Activated CD4-positive, alpha-beta T cell treated with anti-CD3 and anti-CD28 coated beads, Interleukin-2, amount 10 ng/mL, durations not matched to agents 24 days and 14 days (primary cell): Measurements from ENCODE around the gene PDE3A. TPM values are rescaled to one million over a fixed set of nuclear protein-coding genes. Genes with fewer than 3 reads are reported as not detected.

Experiments used
- DNase-seq: peaks from one replicate; pipeline ENCODE4 v3.0.0; 2022
- H3K27ac Mint-ChIP-seq: one replicate; pipeline ENCODE4 v1.8.0; 2022; ENCODE audit warnings: mild to moderate bottlenecking, mixed read lengths
- H3K27me3 Mint-ChIP-seq: one replicate; pipeline ENCODE4 v1.8.0; 2022; ENCODE audit warnings: mixed read lengths
- H3K36me3 Mint-ChIP-seq: one replicate; pipeline ENCODE4 v1.8.0; 2022; ENCODE audit warnings: low read depth, mild to moderate bottlenecking, mixed read lengths
- H3K4me1 Mint-ChIP-seq: one replicate; pipeline ENCODE4 v1.8.0; 2021; ENCODE audit warnings: mixed read lengths
- H3K4me3 Mint-ChIP-seq: one replicate; pipeline ENCODE4 v1.8.0; 2022; ENCODE audit warnings: mild to moderate bottlenecking, moderate library complexity, mixed read lengths
- H3K9me3 Mint-ChIP-seq: one replicate; pipeline ENCODE4 v1.8.0; 2021; ENCODE audit warnings: mixed read lengths
- intact Hi-C: fragments of 100-400 bp; cut with micrococcal nuclease; formaldehyde crosslinking; loops from one replicate; pipeline ENCODE4 v1.15.1; 2023
- total RNA-seq: library from RNA; stranded (reverse); gene quantifications from 2 replicates; pipeline ENCODE4 v1.2.3, GENCODE V29; 2022

PDE3A gene
- total RNA-seq, 1 donor from 2014 or later = not detected

GRCh38 chr12:20463913-20464524 is 95.7 kb downstream of the PDE3A start:
- Mint-ChIP-seq H3K9me3 (no peaks in the 10 kb centered on the region), H3K4me3 (no peak overlapping the region), H3K27me3 (no peaks in the 10 kb centered on the region), H3K36me3 (no peaks in the 10 kb centered on the region), H3K27ac (no peak overlapping the region), H3K4me1 (no peaks in the 10 kb centered on the region)
- intact Hi-C loops = loop anchor here (10.0 kb wide), 1 partner anchor 701 kb away; no protein-coding TSS in a partner anchor
- DNase-seq = no peak

DNA sequence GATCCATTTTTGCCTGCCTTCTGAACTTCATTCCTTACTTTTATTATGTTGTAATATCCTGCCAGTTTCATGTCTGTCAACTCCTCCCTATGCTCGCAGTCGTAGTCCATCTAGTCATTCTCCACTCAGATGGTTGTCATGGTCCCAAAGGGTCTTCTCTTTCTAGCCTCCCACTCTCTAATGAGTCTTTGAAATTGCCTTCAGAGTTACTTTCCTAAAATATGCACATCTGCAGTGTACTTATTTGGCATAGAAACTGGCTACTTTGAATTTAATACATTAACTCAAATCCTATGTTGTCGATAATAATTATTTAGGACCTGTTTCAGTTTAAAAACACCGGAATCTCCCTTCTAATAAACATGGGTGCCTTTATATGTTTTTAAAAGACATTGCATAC is 101.0 kb downstream of the PDE3A start:
- DNase-seq = no peak
- H3K27ac Mint-ChIP-seq = no peak overlapping the region
- intact Hi-C loops = loop anchor here (10.0 kb wide), 1 partner anchor 696 kb away; no protein-coding TSS in a partner anchor
- no peaks in the 10 kb centered on the region for H3K27me3 Mint-ChIP-seq
- no peaks in the 10 kb centered on the region for H3K9me3 Mint-ChIP-seq
- no peaks in the 10 kb centered on the region for H3K36me3 Mint-ChIP-seq
- no peak overlapping the region for H3K4me3 Mint-ChIP-seq
- H3K4me1 Mint-ChIP-seq = no peaks in the 10 kb centered on the region

DNA sequence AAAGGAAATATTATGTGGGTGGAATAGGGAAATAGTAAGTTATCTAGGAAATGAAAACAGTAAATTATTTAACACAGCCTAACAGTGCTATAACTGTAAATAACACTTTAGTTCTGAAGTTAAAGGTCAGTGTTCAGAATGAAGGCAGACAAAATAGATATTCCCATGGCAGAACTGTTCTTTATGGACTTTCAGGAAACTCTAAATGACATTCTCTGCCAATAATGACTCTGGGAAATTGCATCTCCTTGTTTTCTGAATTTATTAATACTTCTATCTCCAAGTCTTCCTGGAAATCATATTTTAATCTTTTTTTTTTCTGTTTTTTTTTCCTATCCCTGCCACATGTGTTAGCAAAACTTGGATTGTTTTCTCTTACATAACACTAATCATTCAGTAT is 101.4 kb downstream of the PDE3A start:
- no peaks in the 10 kb centered on the region for H3K4me1 Mint-ChIP-seq
- H3K4me3 Mint-ChIP-seq = no peak overlapping the region
- no peaks in the 10 kb centered on the region for H3K36me3 Mint-ChIP-seq
- intact Hi-C loops = loop anchor here (10.0 kb wide), 1 partner anchor 695 kb away; no protein-coding TSS in a partner anchor
- no peak overlapping the region for H3K27ac Mint-ChIP-seq
- H3K27me3 Mint-ChIP-seq = no peaks in the 10 kb centered on the region
- no peaks in the 10 kb centered on the region for H3K9me3 Mint-ChIP-seq
- DNase-seq = no peak

- no peak for DNase-seq
- no peak overlapping the region for H3K27ac Mint-ChIP-seq
- H3K9me3 Mint-ChIP-seq = no peaks in the 10 kb centered on the region
- no peaks in the 10 kb centered on the region for H3K36me3 Mint-ChIP-seq
- no peaks in the 10 kb centered on the region for H3K4me1 Mint-ChIP-seq
- no peaks in the 10 kb centered on the region for H3K27me3 Mint-ChIP-seq
- intact Hi-C loops = no loop called here
- H3K4me3 Mint-ChIP-seq = no peak overlapping the region
These were observed 103.9 kb downstream of the PDE3A start for GRCh38 chr12:20472102-20472782.

GRCh38 chr12:20473133-20473532 is 104.8 kb downstream of the PDE3A start:
- DNase-seq = no peak
- H3K27ac Mint-ChIP-seq = no peak overlapping the region
- H3K36me3 Mint-ChIP-seq = no peaks in the 10 kb centered on the region
- intact Hi-C loops = no loop called here
- no peak overlapping the region for H3K4me3 Mint-ChIP-seq
- H3K4me1 Mint-ChIP-seq = no peaks in the 10 kb centered on the region
- H3K9me3 Mint-ChIP-seq = no peaks in the 10 kb centered on the region
- no peaks in the 10 kb centered on the region for H3K27me3 Mint-ChIP-seq

GRCh38 chr12:20474016-20474415 is 105.7 kb downstream of the PDE3A start:
- intact Hi-C loops = no loop called here
- Mint-ChIP-seq H3K27ac (no peak overlapping the region), H3K36me3 (no peaks in the 10 kb centered on the region), H3K4me1 (no peaks in the 10 kb centered on the region), H3K27me3 (no peaks in the 10 kb centered on the region), H3K9me3 (no peaks in the 10 kb centered on the region), H3K4me3 (no peak overlapping the region)
- no peak for DNase-seq

DNA sequence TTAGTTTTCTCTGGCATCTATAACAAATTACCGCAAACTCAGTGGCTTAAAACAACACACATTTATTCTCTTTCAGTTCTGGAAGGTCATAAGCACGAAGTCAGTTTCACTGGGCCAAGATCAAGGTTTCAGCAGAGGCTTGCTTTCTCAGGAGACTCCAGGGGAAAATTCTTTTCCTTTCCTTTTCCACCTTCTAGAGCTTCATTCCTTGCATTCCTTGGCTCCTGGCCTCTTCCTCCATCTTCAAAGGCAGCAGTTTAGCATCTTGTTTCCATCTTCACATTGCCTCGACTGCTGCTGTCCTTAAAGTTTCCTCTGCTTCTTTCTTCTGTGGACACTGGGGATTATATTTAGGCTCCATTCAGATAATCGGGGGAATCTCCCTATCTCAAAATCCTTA is 106.1 kb downstream of the PDE3A start:
- intact Hi-C loops = no loop called here
- Mint-ChIP-seq H3K4me3 (no peak overlapping the region), H3K9me3 (no peaks in the 10 kb centered on the region), H3K27me3 (no peaks in the 10 kb centered on the region), H3K4me1 (no peaks in the 10 kb centered on the region), H3K27ac (no peak overlapping the region), H3K36me3 (no peaks in the 10 kb centered on the region)
- DNase-seq = no peak

DNA sequence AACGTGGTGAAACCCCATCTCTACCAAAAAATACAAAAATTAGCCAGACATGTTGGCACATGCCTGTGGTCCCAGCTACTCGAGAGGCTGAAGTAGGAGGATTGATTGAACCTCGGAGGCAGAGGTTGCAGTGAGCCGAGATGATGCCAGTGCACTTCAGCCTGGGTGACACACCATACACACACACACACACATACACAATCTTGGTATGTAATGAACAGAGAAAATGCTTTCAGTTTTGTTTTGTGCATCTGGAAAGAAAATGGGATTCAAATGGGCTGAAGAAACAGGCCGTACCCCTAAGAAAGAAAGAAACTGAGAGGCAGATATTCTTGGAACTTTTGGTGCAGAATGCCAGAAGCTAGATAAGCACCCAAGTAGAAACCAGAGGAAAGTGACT is 107.2 kb downstream of the PDE3A start:
- Mint-ChIP-seq H3K4me1 (no peaks in the 10 kb centered on the region), H3K27ac (no peak overlapping the region), H3K4me3 (no peak overlapping the region), H3K36me3 (no peaks in the 10 kb centered on the region), H3K27me3 (no peaks in the 10 kb centered on the region), H3K9me3 (no peaks in the 10 kb centered on the region)
- intact Hi-C loops = no loop called here
- DNase-seq = no peak

- Mint-ChIP-seq H3K27me3 (no peaks in the 10 kb centered on the region), H3K36me3 (no peaks in the 10 kb centered on the region), H3K27ac (no peak overlapping the region), H3K4me3 (no peak overlapping the region), H3K9me3 (no peaks in the 10 kb centered on the region), H3K4me1 (no peaks in the 10 kb centered on the region)
- intact Hi-C loops = no loop called here
- DNase-seq = no peak
These were observed 108.2 kb downstream of the PDE3A start for GRCh38 chr12:20476551-20476950.

DNA sequence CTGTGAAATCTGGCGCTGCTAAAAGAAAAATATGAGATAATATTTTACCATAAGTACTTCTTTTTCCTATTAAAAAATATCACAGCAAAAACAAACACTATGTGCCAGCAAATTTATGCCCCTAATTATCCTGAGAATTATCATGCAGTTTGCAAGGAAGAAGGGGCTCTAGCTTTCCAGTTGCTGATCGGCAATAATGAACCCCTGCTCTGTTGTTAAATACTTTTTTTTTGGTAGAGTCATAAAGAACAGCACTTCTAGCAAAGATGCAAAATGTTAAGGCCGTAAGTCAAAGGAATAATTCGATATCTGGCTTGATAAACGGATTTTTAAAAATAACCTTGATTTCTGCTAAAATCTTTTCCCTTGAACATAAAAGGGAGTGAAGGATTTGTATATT is 108.9 kb downstream of the PDE3A start:
- Mint-ChIP-seq H3K4me3 (no peak overlapping the region), H3K36me3 (no peaks in the 10 kb centered on the region), H3K27me3 (no peaks in the 10 kb centered on the region), H3K4me1 (no peaks in the 10 kb centered on the region), H3K27ac (no peak overlapping the region), H3K9me3 (no peaks in the 10 kb centered on the region)
- intact Hi-C loops = no loop called here
- no peak for DNase-seq

- intact Hi-C loops = no loop called here
- no peaks in the 10 kb centered on the region for H3K36me3 Mint-ChIP-seq
- H3K4me1 Mint-ChIP-seq = no peaks in the 10 kb centered on the region
- H3K27me3 Mint-ChIP-seq = no peaks in the 10 kb centered on the region
- H3K27ac Mint-ChIP-seq = no peak overlapping the region
- H3K9me3 Mint-ChIP-seq = no peaks in the 10 kb centered on the region
- DNase-seq = no peak
- no peak overlapping the region for H3K4me3 Mint-ChIP-seq
These were observed 109.3 kb downstream of the PDE3A start for GRCh38 chr12:20477672-20478071.

DNA sequence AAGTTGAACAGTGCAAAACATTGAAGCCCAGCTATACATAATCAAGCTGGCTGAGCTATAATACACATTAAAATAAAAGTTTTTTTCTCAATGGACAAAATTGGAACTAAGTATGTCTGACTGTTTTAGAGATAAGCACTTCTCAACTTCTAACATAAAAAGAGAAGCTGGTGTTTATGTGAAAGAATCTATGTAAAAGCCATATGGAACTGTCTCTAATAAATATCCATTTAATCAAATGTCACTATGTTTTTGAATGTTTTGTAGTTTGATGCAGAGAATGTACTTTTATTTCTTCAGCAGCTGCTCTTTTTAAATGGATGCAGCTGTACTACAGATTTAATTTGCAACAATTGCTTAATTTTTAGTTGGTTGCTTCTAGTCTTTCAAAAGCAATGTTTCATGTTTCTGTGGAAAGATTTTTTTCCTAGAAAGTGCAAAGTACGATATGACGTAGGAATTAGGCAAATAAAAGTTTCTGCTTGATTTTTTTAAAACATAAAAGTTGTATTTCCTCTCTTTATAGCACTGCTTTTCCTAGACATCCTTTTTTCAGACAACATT is 114.2 kb downstream of the PDE3A start:
- no peak for DNase-seq
- no peaks in the 10 kb centered on the region for H3K4me1 Mint-ChIP-seq
- intact Hi-C loops = no loop called here
- H3K36me3 Mint-ChIP-seq = no peaks in the 10 kb centered on the region
- H3K27ac Mint-ChIP-seq = no peak overlapping the region
- no peaks in the 10 kb centered on the region for H3K27me3 Mint-ChIP-seq
- no peaks in the 10 kb centered on the region for H3K9me3 Mint-ChIP-seq
- no peak overlapping the region for H3K4me3 Mint-ChIP-seq

DNA sequence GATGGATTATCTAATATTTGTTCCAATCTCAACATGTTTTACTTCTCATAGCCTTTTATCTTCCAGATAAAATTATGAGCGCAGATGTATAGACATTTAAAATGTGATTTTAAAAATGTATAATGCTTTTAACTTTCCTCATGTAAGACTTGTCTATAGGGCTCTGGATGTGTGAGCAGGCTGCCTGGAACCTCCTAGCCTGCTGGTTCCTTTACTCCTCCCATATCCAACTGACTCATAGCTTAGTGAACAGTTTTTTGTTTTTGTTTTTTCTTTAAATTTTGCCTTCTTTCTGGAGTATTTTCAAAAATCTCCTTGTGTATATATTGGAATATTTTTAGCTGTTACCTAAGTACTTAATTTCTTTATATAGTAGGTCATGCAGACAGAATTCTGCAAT is 115.4 kb downstream of the PDE3A start:
- H3K27me3 Mint-ChIP-seq = no peaks in the 10 kb centered on the region

DNA sequence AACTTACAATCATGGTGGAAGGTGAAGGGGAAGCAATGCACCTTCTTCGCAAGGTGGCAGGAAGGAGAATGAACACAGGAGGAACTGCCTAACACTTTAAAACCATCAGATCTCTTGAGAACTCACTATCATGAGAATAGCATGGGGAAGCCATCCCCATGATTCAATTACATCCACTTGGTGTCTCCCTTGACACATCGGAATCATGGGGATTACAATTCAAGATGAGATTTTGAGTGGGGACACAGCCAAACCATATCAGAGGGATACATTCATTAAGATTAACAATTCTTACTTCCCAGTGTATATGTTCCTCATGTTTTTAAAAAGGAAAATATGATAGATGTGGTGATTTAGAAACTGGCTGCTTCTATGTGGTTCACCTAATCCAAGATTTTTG is 117.9 kb downstream of the PDE3A start:
- Mint-ChIP-seq H3K36me3 (no peaks in the 10 kb centered on the region), H3K4me1 (no peaks in the 10 kb centered on the region)

More for the DNA sequence above, 115.4 kb downstream of the PDE3A start:
- no peak overlapping the region for H3K4me3 Mint-ChIP-seq
- no peak overlapping the region for H3K27ac Mint-ChIP-seq
- DNase-seq = no peak
- intact Hi-C loops = no loop called here
- H3K36me3 Mint-ChIP-seq = no peaks in the 10 kb centered on the region
- H3K9me3 Mint-ChIP-seq = no peaks in the 10 kb centered on the region
- H3K4me1 Mint-ChIP-seq = no peaks in the 10 kb centered on the region

More for the DNA sequence above, 117.9 kb downstream of the PDE3A start:
- Mint-ChIP-seq H3K9me3 (no peaks in the 10 kb centered on the region), H3K27me3 (no peaks in the 10 kb centered on the region), H3K27ac (no peak overlapping the region), H3K4me3 (no peak overlapping the region)
- intact Hi-C loops = no loop called here
- no peak for DNase-seq
